IPS DF 6.9 (cell line): Measurements from ENCODE around the gene FKBP5.
"Not testable (repeated sequence)": the region's sequence is repeated elsewhere in the genome, so short reads cannot be mapped to it uniquely, and the experiment has no call there.

ENCODE experiments used
- DNase-seq: peaks from one replicate; pipeline ENCODE4 v3.0.0-alpha.2; 2013; ENCODE audit warnings: low read depth, low spot score
- H3K27ac ChIP-seq: one replicate; pipeline ENCODE4 v1.5.1; 2013; ENCODE audit warnings: low read length, control low read depth
- H3K27me3 ChIP-seq: 2 replicates; pipeline ENCODE4 v1.6.1; 2013; ENCODE audit warnings: mild to moderate bottlenecking, low read length; ENCODE audit not compliant: control insufficient read depth, insufficient read depth
- H3K36me3 ChIP-seq: 2 replicates; pipeline ENCODE4 v1.6.1; 2013; ENCODE audit warnings: low read length; ENCODE audit not compliant: control insufficient read depth, insufficient read depth
- H3K4me1 ChIP-seq: 2 replicates; pipeline ENCODE4 v1.6.1; 2013; ENCODE audit warnings: low read length; ENCODE audit not compliant: control insufficient read depth, insufficient read depth
- H3K4me3 ChIP-seq: 2 replicates; pipeline ENCODE4 v1.5.1; 2013; ENCODE audit warnings: mild to moderate bottlenecking, low read length
- H3K9me3 ChIP-seq: 2 replicates; pipeline ENCODE4 v1.6.1; 2013; ENCODE audit warnings: low read length, inconsistent platforms; ENCODE audit not compliant: control insufficient read depth, insufficient read depth
- WGBS: extraction: QIAGEN DNeasy Blood & Tissue Kit; methylation state at CpG from one replicate; pipeline ENCODE4 v1.1.7; 2013; ENCODE audit warnings: mixed read lengths, missing lambda C conversion rate; ENCODE audit not compliant: insufficient read length, insufficient coverage; 5-methylcytosine and 5-hydroxymethylcytosine counted together

Gene FKBP5

GRCh38 chr6:35544769-35545361 is 143.8 kb downstream of the FKBP5 start:
- H3K27ac ChIP-seq, result no peak overlapping the region
- no peaks in the 10 kb centered on the region for H3K27me3 ChIP-seq
- no peak for DNase-seq
- H3K4me1 ChIP-seq, result peaks cover 4% of the 10 kb centered on the region
- H3K4me3 ChIP-seq, result no peak overlapping the region
- no peaks in the 10 kb centered on the region for H3K9me3 ChIP-seq
- WGBS, result no CpG with 5 or more reads among the region's 13 CpGs
- H3K36me3 ChIP-seq, result no peaks in the 10 kb centered on the region

DNA sequence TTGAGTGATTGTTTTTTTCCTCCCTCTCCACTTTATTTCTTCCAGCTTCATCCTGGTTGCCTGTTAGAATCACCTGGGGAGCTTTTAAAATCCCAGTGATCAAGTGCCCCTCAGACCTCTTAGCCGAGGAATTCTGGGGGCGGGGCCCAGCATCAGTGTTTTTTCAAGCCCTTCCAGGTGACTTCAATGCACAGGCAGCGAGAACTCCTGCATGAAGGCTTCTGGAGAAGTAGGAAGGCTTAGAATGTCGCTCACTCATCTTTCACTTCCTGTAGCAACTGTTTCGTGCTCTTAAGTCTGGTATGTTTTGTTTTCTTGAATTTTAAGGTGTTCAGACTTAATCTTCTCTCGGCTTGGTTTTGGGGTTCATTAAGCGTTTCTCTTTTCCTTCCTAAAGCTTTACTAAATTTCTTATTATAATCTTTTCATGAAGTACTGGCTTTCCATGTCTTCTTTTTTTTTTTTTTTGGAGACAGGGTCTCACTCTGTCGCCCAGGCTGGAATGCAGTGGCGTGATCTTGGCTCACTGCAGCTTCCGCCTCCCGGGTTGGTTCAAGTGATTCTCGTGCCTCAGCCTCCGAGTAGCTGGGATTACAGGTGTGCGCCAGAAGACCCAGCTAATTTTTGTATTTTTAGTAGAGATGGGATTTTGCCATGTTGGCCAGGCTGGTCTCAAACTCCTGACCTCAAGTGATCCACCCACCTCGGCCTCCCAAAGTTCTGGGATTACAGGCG is 145.1 kb downstream of the FKBP5 start:
- H3K4me3 ChIP-seq, result no peak overlapping the region
- H3K36me3 ChIP-seq, result no peaks in the 10 kb centered on the region
- no CpG with 5 or more reads among the region's 16 CpGs for WGBS
- no peaks in the 10 kb centered on the region for H3K27me3 ChIP-seq
- peaks cover 4% of the 10 kb centered on the region for H3K4me1 ChIP-seq
- no peaks in the 10 kb centered on the region for H3K9me3 ChIP-seq
- no peak for DNase-seq
- no peak overlapping the region for H3K27ac ChIP-seq

GRCh38 chr6:35541836-35542235 is 146.9 kb downstream of the FKBP5 start:
- H3K4me3 ChIP-seq, result no peak overlapping the region
- H3K4me1 ChIP-seq, result peaks cover 4% of the 10 kb centered on the region
- H3K27ac ChIP-seq, result no peak overlapping the region
- DNase-seq, result no peak
- no peaks in the 10 kb centered on the region for H3K9me3 ChIP-seq
- H3K27me3 ChIP-seq, result no peaks in the 10 kb centered on the region
- WGBS, result no CpG with 5 or more reads among the region's 2 CpGs
- H3K36me3 ChIP-seq, result no peaks in the 10 kb centered on the region

- DNase-seq, result no peak
- no peak overlapping the region for H3K27ac ChIP-seq
- H3K4me3 ChIP-seq, result no peak overlapping the region
- no CpG with 5 or more reads among the region's 3 CpGs for WGBS
- H3K27me3 ChIP-seq, result no peaks in the 10 kb centered on the region
- H3K9me3 ChIP-seq, result no peaks in the 10 kb centered on the region
- no peaks in the 10 kb centered on the region for H3K4me1 ChIP-seq
- no peaks in the 10 kb centered on the region for H3K36me3 ChIP-seq
Observed at GRCh38 chr6:35539223-35539622, 149.5 kb downstream of the FKBP5 start.

GRCh38 chr6:35535847-35536246 is 152.9 kb downstream of the FKBP5 start:
- WGBS, result no CpG with 5 or more reads among the region's 6 CpGs
- H3K36me3 ChIP-seq, DNase-seq, H3K27ac ChIP-seq, H3K27me3 ChIP-seq, H3K9me3 ChIP-seq, H3K4me1 ChIP-seq, H3K4me3 ChIP-seq: not testable (repeated sequence)

DNA sequence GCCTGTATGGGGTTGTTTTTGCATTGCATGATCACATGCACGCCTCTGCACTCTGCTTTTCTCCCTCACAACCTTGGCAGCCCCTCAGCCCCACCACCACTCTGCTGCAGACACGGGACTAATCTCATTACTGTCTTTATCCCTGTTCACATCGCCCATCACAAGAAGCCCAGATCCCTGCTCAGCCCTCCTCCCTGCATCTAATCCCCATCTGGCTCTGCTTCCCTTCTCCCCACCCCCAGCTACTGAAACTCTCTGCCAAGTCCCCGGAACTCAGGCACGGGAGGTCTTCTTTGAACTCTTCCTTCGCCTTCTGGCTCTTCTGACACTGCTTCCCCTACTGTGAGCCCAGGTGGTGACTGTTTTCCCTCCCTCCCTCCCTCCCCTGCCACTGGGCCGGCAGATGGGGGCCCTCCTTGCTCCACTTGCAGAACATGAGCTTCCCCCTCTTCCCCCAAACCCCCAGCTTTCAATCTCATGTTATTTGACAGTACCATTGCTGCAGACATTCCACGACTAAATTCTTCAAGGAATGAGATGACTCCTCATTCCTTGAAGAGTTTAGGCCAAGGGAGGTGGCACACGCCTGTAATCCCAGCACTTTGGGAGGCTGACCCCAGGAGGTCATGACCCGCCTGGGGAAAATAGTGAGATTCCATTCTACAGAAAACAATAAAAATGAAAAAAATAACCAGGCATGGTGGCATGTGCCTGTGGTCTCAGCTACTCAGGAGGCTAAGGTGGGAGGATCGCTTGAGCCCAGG is 154.1 kb downstream of the FKBP5 start:
- Histone ChIP-seq H3K27me3 (no peaks in the 10 kb centered on the region), H3K36me3 (no peaks in the 10 kb centered on the region), H3K9me3 (no peaks in the 10 kb centered on the region), H3K4me3 (no peak overlapping the region), H3K27ac (no peak overlapping the region), H3K4me1 (no peaks in the 10 kb centered on the region)
- no peak for DNase-seq
- WGBS, result no CpG with 5 or more reads among the region's 11 CpGs

GRCh38 chr6:35533981-35534380 is 154.7 kb downstream of the FKBP5 start:
- Histone ChIP-seq H3K9me3 (no peaks in the 10 kb centered on the region), H3K4me1 (no peaks in the 10 kb centered on the region), H3K36me3 (no peaks in the 10 kb centered on the region), H3K27ac (no peak overlapping the region), H3K27me3 (no peaks in the 10 kb centered on the region), H3K4me3 (no peak overlapping the region)
- no peak for DNase-seq
- WGBS, result no CpG with 5 or more reads among the region's 6 CpGs

- Histone ChIP-seq H3K27ac (no peak overlapping the region), H3K36me3 (no peaks in the 10 kb centered on the region), H3K27me3 (no peaks in the 10 kb centered on the region)
Observed at GRCh38 chr6:35532126-35532525, 156.6 kb downstream of the FKBP5 start.

DNA sequence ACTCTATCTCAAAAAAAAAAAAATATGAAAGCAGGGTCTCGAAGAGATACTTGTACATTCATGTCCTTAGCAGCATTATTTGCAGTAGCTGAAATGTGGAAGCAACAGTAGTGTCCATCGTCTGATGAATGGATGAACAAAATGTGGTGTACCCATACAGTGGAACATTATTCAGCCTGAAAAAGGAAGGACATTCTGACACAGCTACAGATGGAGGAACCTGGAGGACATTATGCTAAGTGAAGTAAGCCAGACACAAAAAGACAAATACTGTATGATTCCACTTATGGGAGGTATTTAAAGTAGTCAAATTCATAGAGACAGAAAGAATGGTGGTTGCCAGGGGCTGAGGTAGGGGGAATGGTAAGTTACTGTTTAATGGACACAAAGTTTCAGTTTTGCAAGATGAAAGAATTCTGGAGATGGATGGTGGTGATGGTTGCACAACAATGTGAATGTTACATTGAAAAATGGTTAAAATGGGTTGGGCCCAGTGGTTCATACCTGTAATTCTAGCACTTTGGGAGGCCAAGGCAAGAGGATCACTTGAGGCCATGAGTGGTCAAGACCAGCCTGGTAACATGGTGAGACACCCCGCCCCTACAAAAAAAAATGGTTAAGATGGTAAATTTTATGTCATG is 164.2 kb downstream of the FKBP5 start:
- Histone ChIP-seq H3K27me3 (no peaks in the 10 kb centered on the region), H3K36me3 (no peaks in the 10 kb centered on the region), H3K9me3 (no peaks in the 10 kb centered on the region), H3K4me1 (no peaks in the 10 kb centered on the region), H3K27ac (no peak overlapping the region), H3K4me3 (no peak overlapping the region)
- DNase-seq, result no peak
- WGBS, result no CpG with 5 or more reads among the region's 3 CpGs

More at GRCh38 chr6:35532126-35532525, 156.6 kb downstream of the FKBP5 start:
- H3K9me3 ChIP-seq, result no peaks in the 10 kb centered on the region
- H3K4me3 ChIP-seq, result no peak overlapping the region
- no CpG with 5 or more reads among the region's 4 CpGs for WGBS
- H3K4me1 ChIP-seq, result no peaks in the 10 kb centered on the region
- no peak for DNase-seq
